Lower leg skin (tissue), 3 donors: ENCODE measurements around the gene CDK13.

Experiments
- POLR2A ChIP-seq, 2 donors: fragments of 450-650 bp; IDR thresholded peaks; one replicate each; pipeline ENCODE4 v1.6.1; 2016 to 2017; ENCODE audit warnings: antibody characterized with exemption in 2 of 2, mild to moderate bottlenecking in 1 of 2, moderate library complexity in 1 of 2
- TF ChIP-seq, protein P1 (sequence below), 3 donors: fragments of 450-650 bp; IDR thresholded peaks; one replicate each; pipeline ENCODE4 v1.5.1; 2016; ENCODE audit warnings: antibody characterized with exemption in 3 of 3, mild to moderate bottlenecking in 3 of 3, moderate library complexity in 2 of 3

DNA sequence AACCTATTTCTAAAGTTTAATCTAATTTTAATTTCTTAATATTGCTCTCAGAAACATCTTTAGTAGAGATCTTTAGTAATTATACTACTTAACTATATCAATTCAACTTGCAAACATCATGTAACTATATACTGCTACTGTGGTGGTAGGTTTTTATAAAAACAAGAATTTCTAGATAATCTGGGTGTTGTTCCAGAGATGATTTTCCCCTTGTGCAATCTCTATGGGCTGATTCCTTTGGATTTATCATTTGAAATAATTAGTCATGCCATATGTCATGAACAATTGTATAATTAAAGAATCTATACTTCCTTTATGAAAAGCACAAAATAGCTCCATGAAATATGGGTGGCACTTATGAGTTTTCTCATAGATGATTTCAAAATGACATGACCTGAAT lies 23.9 kb upstream of the CDK13 start:
- TF ChIP-seq, protein P1, sequence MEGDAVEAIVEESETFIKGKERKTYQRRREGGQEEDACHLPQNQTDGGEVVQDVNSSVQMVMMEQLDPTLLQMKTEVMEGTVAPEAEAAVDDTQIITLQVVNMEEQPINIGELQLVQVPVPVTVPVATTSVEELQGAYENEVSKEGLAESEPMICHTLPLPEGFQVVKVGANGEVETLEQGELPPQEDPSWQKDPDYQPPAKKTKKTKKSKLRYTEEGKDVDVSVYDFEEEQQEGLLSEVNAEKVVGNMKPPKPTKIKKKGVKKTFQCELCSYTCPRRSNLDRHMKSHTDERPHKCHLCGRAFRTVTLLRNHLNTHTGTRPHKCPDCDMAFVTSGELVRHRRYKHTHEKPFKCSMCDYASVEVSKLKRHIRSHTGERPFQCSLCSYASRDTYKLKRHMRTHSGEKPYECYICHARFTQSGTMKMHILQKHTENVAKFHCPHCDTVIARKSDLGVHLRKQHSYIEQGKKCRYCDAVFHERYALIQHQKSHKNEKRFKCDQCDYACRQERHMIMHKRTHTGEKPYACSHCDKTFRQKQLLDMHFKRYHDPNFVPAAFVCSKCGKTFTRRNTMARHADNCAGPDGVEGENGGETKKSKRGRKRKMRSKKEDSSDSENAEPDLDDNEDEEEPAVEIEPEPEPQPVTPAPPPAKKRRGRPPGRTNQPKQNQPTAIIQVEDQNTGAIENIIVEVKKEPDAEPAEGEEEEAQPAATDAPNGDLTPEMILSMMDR (IDR thresholded peaks at IDR 0.05): no peak
- TF ChIP-seq POLR2A (IDR thresholded peaks at IDR 0.05): no peak
